Heart right ventricle (tissue), 16 donors: Measurements from ENCODE around the gene RAD23A. TPM values are rescaled to one million over a fixed set of nuclear protein-coding genes. Genes with fewer than 3 reads are reported as not detected.

Experiments used
- ATAC-seq, 8 donors: fragments of 200-7000 bp; cut with Tn5 transposase; one replicate each; pipeline ENCODE4 v1.9.1; 2020; ENCODE audit warnings: mild to moderate bottlenecking in 8 of 8, moderate library complexity in 8 of 8, moderate number of reproducible peaks in 1 of 8
- DNase-seq, 2 donors: peaks; one replicate each; pipeline ENCODE4 v3.0.0-alpha.2; 2020
- H3K27ac ChIP-seq, 10 donors: fragments of 200-600 bp; sonication (generic) in 2 of 10; one replicate each; pipeline versions ENCODE4 v1.5.0 to v1.8.0; 2020 to 2022; ENCODE audit warnings: mild to moderate bottlenecking in 3 of 10
- H3K27me3 ChIP-seq, 7 donors: fragments of 200-600 bp; one replicate each; pipeline ENCODE4 v1.8.0; 2021 to 2022; ENCODE audit warnings: mild to moderate bottlenecking in 2 of 7
- H3K36me3 ChIP-seq, 9 donors: fragments of 200-600 bp; sonication (generic) in 1 of 9; one replicate each; pipeline versions ENCODE4 v1.5.0 to v1.8.0; 2020 to 2022; ENCODE audit warnings: mild to moderate bottlenecking in 2 of 9
- H3K4me1 ChIP-seq, 9 donors: fragments of 200-600 bp; sonication (generic) in 1 of 9; one replicate each; pipeline versions ENCODE4 v1.5.0 to v1.8.0; 2020 to 2022; ENCODE audit warnings: mild to moderate bottlenecking in 4 of 9
- H3K4me3 ChIP-seq, 10 donors: fragments of 200-600 bp; sonication (generic) in 2 of 10; one replicate each; pipeline versions ENCODE4 v1.5.0 to v1.8.0; 2020 to 2022; ENCODE audit warnings: mild to moderate bottlenecking in 7 of 10, moderate library complexity in 2 of 10
- H3K9me3 ChIP-seq, 11 donors: fragments of 200-600 bp in 10 of 11; sonication (generic) in 2 of 11; one replicate each; pipeline versions ENCODE4 v1.5.0 to v1.8.0; 2013 to 2022; ENCODE audit warnings: mild to moderate bottlenecking in 2 of 11, control low read depth in 1 of 11, moderate library complexity in 1 of 11
- CTCF ChIP-seq, 9 donors: fragments of 200-600 bp; sonication (generic) in 2 of 9; IDR thresholded peaks; one replicate each; pipeline versions ENCODE4 v1.5.0 to v1.8.0; 2021 to 2022; ENCODE audit warnings: antibody characterized with exemption in 9 of 9, mild to moderate bottlenecking in 5 of 9, moderate library complexity in 1 of 9
- WGBS, 2 donors: extraction: QIAGEN DNeasy Blood & Tissue Kit; methylation state at CpG; one replicate each; pipeline ENCODE4 v1.1.7; 2013; ENCODE audit warnings: inconsistent platforms in 1 of 2; 5-methylcytosine and 5-hydroxymethylcytosine counted together
- intact Hi-C, 10 donors: fragments of 100-400 bp; cut with DNase I; formaldehyde crosslinking; loops; one replicate each; pipeline versions ENCODE4 v1.11.1 to v1.14.2; 2022
- polyA plus RNA-seq, 2 donors: library from polyadenylated mRNA; stranded (reverse); fragments of 200-250 nt; gene quantifications; one replicate each; pipeline ENCODE4 v1.2.3, GENCODE V29; 2013
- total RNA-seq, 10 donors: library from RNA; stranded (reverse); fragmentation: NEBNext Ultra II Directional in 3 of 10; extraction: Animal tissue kit (Norgen Biotek cat#: 25700) in 3 of 10; gene quantifications; one replicate each; pipeline versions ENCODE4 v1.2.1 to v1.2.4, GENCODE V29; 2021 to 2023
- donor health status: Arrhythmogenic right ventricular cardiomyopathy.
- donor health status: ischemic (EF 13 %, LVEDD 7.1; RV severe dilation, severe dysfunction).
- donor health status: healthy with polysubstance abuse.
- donor health status: DM: no; HTN: yes; CAD: no.
- donor health status: DM: no; HTN: no; CAD: no.
- donor health status: ischemic (EF 25% LVEDD 6.9; RV normal size, moderate dysfunction).
- donor health status: ischemic (EF 25% LVEDD 5.7; RV mildly dilated, moderate dysfunction).
- donor health status: healthy.
- donor health status: DM: yes; HTN: yes; CAD: no.
- donor health status: Ischemic cardiomyopathy.
- donor health status: ischemic (EF 35%, LVEDD 5.7; RV mildly dilated, moderate dysfunction).
- donor health status: nonischemic (EF 11% LVEDD 7.7; RV severe dilation, severe dysfunction).
- donor health status: DM: yes; HTN: yes; CAD: no.
- donor health status: PGD.
- donor health status: ischemic (EF 29% LVEDD 5.4; RV normal size, mild dysfunction).
- donor health status: nonischemic (EF 23%, LVEDD 6.1; RV moderate dilation, normal function).

The RAD23A gene
- total and polyA plus RNA-seq, 12 donors, result 138 to 289 (median 150) TPM

GRCh38 chr19:12979974-12980373 is 34.3 kb downstream of the RAD23A start:
- 96 to 97% methylated on average over 3 of the region's 3 CpGs for WGBS, 2 donors
- Histone ChIP-seq H3K27me3 (no peaks in the 10 kb centered on the region), H3K27ac (no peak overlapping the region), H3K4me3 (no peak overlapping the region), H3K9me3 (no peaks in the 10 kb centered on the region), H3K36me3 (no peaks in the 10 kb centered on the region), H3K4me1 (peaks cover 3 to 34% (median 21%) of the 10 kb centered on the region in 9 donors)
- DNase-seq (no peak), ATAC-seq (no peak)
- intact Hi-C loops, result loop anchor here (2.0 to 10.0 kb wide), 18 partner anchors 52 to 745 kb away; partner anchors contain the start of genes IER2 (in 1 of the 10) and STX10 (in 1 of the 10)
- TF ChIP-seq CTCF (IDR thresholded peaks at IDR 0.05), result no peak

DNA sequence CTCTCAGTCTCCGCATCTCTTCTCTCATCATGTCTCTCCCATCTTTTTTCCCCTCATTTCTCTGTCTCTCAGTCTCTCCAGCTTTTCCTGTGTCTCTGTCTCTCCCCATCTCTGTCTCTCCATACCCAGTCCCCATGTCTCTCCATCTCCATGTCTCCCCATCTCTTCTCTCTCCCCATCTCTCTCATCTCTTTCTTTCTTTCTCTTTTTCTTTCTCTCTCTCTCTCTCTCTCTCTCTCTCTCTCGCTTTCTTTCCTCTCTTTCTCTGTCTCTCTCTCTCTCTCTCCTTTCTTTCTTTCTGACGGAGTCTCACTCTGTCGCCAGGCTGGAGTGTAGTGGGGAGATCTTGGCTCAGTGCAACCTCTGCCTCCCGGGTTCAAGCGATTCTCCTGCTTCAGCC is 37.0 kb downstream of the RAD23A start:
- intact Hi-C loops, result loop anchor here in 8 of 10 donors (1.0 to 10.0 kb wide), 8 partner anchors 50 to 110 kb away; no protein-coding TSS in a partner anchor
- no peak for TF ChIP-seq CTCF (IDR thresholded peaks at IDR 0.05)
- Histone ChIP-seq H3K4me3 (no peak overlapping the region), H3K36me3 (no peaks in the 10 kb centered on the region), H3K27ac (no peak overlapping the region), H3K9me3 (no peaks in the 10 kb centered on the region), H3K4me1 (peaks cover 3 to 33% (median 26%) of the 10 kb centered on the region in 9 donors), H3K27me3 (no peaks in the 10 kb centered on the region)
- DNase-seq, result no peak
- 85 to 90% methylated on average over 6 of the region's 6 CpGs for WGBS, 2 donors
- ATAC-seq, result no peak

DNA sequence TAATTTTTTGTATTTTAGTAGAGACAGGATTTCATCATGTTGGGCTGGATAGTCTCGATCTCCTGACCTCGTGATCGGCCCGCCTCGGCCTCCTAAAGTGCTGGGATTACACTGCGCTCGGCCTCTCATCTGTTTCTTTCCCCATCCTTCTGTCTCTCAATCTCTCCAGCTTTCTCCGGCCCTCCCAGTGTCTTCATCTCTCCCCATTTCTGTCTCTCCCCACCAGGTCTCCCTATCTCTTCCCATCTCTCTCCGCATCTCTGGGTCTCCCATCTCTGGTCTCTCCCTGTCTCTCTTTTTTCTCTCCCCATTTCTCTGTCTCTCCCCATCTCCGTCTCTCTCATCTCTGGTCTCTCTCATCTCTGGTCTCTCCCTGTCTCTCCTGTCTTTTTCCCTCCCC is 37.4 kb downstream of the RAD23A start:
- ATAC-seq (no peak), DNase-seq (no peak)
- H3K27ac ChIP-seq, result peak overlapping the region in 3 of 10 donors; percentile 0 to 44 (median 31)
- 51 to 59% methylated on average over 10 of the region's 10 CpGs for WGBS, 2 donors
- no peaks in the 10 kb centered on the region for H3K36me3 ChIP-seq
- H3K9me3 ChIP-seq, result no peaks in the 10 kb centered on the region
- H3K4me3 ChIP-seq, result peak overlapping the region in 9 of 10 donors; percentile 17 to 47 (median 38)
- intact Hi-C loops, result loop anchor here in 8 of 10 donors (1.0 to 10.0 kb wide), 8 partner anchors 49 to 110 kb away; no protein-coding TSS in a partner anchor
- no peak for TF ChIP-seq CTCF (IDR thresholded peaks at IDR 0.05)
- peaks cover 3 to 29% (median 25%) of the 10 kb centered on the region in 9 donors for H3K4me1 ChIP-seq
- no peaks in the 10 kb centered on the region for H3K27me3 ChIP-seq

GRCh38 chr19:12983542-12984142 is 38.0 kb downstream of the RAD23A start:
- DNase-seq (peak; percentile 70 to 85), ATAC-seq (peak; percentile 73 to 89 (median 82))
- intact Hi-C loops, result loop anchor here in 9 of 10 donors (1.0 to 10.0 kb wide), 11 partner anchors 49 to 109 kb away; no protein-coding TSS in a partner anchor
- Histone ChIP-seq H3K27me3 (no peaks in the 10 kb centered on the region), H3K4me1 (peaks cover 3 to 29% (median 24%) of the 10 kb centered on the region in 9 donors), H3K9me3 (no peaks in the 10 kb centered on the region), H3K4me3 (peak overlapping the region in 9 of 10 donors; percentile 17 to 47 (median 38)), H3K36me3 (no peaks in the 10 kb centered on the region), H3K27ac (peak overlapping the region in 3 of 10 donors; percentile 0 to 44 (median 31))
- peak; percentile 91 to 99 (median 97) for TF ChIP-seq CTCF (IDR thresholded peaks at IDR 0.05)
- 10 to 11% methylated on average over 51 of the region's 51 CpGs for WGBS, 2 donors
